ENCODE data around the gene EVPLL.

GRCh38 chr17:18374216-18374615 is 3.4 kb upstream of the EVPLL start:
- TF ChIP-seq CTCF (IDR thresholded peaks at IDR 0.05) (no peak), EP300 (IDR thresholded peaks at IDR 0.05) (no peak), POLR2AphosphoS5 (IDR thresholded peaks at IDR 0.05) (no peak), POLR2A (IDR thresholded peaks at IDR 0.05; ENCODE audit: low read depth) (no peak)

Measured in esophagus muscularis mucosa (tissue), 4 donors.